Islet precursor cell (in vitro differentiated cells): ENCODE measurements around the gene TENT5C.

Source experiments
- DNase-seq: peaks from one replicate; pipeline ENCODE4 v3.0.0-alpha.2; 2018

Gene TENT5C

DNA sequence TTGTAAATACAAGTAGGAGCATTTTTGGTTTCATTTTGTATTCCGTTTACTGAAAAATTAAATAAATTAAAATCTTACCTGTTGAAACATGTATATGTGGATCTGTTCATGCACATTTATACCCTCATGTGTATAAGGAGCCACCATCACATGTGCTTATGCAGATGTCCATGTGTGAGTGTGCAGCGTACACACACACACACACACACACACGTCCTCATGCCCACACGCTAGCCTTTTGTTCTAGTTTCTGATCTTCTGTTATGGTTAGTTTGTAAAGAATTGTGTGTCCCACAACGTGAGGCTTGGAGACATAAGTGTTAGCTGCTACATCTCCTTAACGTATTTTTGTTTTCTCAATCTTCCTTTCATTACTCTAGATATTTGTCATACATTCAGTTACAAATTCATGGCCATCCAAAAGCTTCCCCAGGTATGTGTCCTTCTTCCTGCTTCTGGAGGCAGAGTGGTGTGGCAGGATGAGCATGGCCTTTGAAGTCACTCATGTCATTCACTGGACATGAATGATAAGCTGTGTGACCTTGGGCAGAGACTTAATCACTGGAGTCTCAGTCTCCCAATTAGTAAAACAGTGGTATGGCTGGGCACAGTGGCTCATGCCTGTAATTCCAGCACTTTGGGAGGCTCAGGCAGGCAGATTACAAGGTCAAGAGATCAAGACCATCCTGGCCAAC, 54.6 kb downstream of the TENT5C start:
- DNase-seq = no peak

DNA sequence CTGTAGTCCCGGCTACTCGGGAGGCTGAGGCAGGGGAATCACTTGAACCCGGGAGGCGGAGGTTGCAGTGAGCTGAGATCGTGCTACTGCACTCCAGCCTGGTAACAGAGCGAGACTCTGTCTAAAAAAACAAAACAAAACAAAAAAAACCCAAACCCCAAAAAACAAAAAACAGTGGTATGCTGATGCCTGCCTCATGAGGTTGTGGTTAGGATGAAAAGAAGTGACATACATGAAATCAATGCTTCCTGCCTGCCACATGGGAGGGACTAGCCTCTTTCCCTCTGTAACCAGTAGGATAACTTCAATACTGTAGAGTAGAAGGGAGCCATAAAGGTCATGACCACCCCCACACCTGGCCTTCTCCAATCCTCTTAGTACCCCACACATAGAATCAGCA, 55.2 kb downstream of the TENT5C start:
- no peak for DNase-seq

DNA sequence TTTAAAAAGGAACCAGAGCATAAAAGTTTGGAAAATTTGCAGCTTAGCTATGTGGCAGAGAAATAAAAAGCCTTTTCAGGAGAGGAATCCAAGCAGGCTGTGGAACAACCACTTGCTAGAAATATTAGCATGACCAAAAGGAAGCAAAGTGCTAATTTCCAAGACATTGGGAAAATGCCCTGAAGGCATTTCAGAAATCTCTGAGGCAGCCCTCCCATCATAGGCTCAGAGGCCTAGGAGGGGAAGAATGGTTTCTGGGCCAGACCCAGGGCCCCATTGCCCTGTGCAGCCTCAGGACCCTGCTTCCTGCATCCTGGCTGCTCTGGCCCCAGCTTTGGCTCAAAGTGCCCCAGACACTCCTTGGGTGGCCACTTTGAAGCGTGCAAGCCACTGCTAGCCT, 56.8 kb downstream of the TENT5C start:
- no peak for DNase-seq

- DNase-seq = no peak
Observed at GRCh38 chr1:117663156-117663902, 57.5 kb downstream of the TENT5C start.

- DNase-seq = no peak
Observed at GRCh38 chr1:117664314-117664713, 58.5 kb downstream of the TENT5C start.

GRCh38 chr1:117665556-117666270, 59.9 kb downstream of the TENT5C start:
- DNase-seq = peak; percentile 12

GRCh38 chr1:117669572-117669971, 63.7 kb downstream of the TENT5C start:
- peak; percentile 41 for DNase-seq

DNA sequence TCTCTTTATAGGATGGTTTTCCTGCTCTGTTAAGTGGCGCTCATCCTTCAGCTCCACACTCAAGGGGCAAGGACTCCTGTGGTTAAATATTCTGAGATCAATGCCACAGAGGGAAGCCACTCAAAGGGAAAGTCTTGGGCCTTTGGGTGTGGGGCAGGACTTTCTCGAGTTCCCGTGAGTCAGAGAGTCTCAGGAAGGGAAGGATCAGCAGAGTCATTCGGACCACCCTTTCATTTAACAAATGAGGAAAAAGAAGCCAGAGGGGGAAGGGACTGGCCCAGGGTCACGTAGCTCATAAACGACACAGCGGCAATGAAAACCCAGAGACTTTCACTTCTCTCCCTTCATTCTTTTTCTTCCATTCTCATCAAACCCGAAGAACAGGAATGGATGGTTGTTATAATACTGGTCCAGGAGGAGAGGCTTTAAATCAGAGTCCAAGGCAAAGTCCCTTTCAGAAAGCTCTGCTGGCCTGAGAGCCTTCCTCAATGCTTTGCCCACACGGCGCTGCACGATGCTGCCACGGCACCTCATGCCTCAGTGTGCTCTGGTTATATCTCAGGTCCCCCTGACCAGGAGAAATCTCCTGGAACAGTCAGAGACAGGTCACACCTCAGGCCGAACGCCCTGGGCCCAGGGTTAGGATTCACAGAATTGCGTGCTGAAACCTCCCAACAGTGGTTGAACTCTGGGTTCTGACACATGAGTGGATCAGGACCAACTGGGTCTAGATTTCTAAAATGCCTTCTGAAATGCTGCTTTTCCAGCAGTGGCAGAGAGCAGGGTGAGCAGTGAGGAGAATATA, 65.3 kb downstream of the TENT5C start:
- DNase-seq = peak; percentile 38

DNA sequence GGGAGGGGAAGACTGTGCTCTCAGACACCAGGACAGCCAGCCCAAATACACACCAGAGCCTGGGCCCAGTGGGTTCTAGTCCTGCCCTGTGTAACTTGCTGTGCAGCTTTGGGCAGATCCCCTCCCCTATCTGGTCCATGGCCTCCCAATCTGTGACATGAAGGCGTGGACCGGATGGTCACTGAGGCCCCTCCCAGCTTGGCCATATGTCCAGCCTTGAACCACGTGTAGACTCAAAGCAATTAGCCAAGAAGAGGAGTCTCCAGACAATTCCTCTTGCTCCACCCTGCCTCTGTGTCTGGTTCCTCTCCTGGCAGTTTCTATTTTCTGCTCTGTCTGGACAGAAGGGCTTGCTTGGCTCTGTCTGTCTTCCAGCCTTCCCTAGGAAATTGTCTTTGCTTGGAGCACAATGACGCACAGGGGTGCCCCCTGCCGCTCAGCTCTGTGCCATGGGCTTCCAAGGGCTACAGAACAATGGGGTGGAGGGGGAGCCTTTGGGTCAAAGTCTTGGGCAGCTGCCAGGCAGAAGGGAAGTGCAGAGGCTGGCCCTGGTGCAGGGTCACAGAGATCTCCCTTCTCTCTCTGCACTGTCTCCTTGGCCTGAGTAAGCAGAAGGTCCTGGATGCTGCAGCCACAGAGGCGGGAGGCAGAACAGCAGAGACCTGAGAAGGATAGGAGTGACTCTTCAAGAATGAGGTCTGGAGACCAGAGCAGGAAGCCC, 66.1 kb downstream of the TENT5C start:
- peak; percentile 80 for DNase-seq

GRCh38 chr1:117672756-117673155, 66.9 kb downstream of the TENT5C start:
- peak; percentile 46 for DNase-seq

- DNase-seq = peak; percentile 30
Observed at GRCh38 chr1:117673405-117673804, 67.6 kb downstream of the TENT5C start.

- DNase-seq = peak; percentile 50
Observed at GRCh38 chr1:117674521-117675400, 68.9 kb downstream of the TENT5C start.

DNA sequence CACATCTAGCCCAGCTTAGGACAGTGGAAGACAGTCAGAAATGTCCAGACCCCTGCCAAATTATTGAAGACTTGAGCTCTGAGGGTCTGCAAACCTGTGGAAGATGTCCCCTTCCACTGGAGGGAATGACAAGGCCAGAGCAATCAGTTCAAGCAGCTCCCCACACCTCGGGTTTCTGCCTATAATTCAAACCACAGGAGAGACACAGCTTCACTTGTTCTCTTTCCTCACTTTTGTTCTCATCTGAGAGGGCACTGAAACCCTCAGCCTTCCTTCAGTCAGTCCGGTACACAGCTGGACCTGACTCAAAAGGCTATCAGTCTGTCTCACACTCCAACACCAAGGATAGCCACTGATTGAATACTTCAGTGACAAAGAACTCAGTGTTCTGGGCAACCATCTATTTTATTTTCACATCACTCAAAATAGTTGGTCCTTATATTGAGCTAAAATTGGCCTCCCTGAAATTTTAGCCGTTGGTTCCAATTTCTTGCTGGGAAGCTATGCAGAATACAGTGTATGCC, 70.1 kb downstream of the TENT5C start:
- DNase-seq = peak; percentile 22

- peak; percentile 42 for DNase-seq
Observed at GRCh38 chr1:117676615-117677130, 70.8 kb downstream of the TENT5C start.
